DOHH2 (cell line): Measurements from ENCODE around the gene ACO1.

Experiments used
- H3F3A ChIP-seq: fragments of 200-600 bp; sonication (generic), shearing (Covaris generic); 2 replicates; pipeline ENCODE4 v1.6.0; 2016; ENCODE audit warnings: antibody characterized with exemption, mild to moderate bottlenecking; ENCODE audit not compliant: control insufficient read depth, insufficient read depth
- H3K27ac ChIP-seq: fragments of 200-600 bp; sonication (generic); 2 replicates; pipeline ENCODE4 v1.5.1; 2014; ENCODE audit warnings: low read depth, mild to moderate bottlenecking, low read length, moderate library complexity
- H3K27me3 ChIP-seq: fragments of 200-600 bp; sonication (generic); 2 replicates; pipeline ENCODE4 v1.6.1; 2014; ENCODE audit warnings: mild to moderate bottlenecking, low read length, mixed read lengths; ENCODE audit not compliant: control insufficient read depth
- H3K36me3 ChIP-seq: fragments of 200-600 bp; sonication (generic); 2 replicates; pipeline ENCODE4 v1.6.1; 2014; ENCODE audit warnings: mild to moderate bottlenecking, low read length, moderate library complexity, mixed read lengths; ENCODE audit not compliant: control insufficient read depth
- H3K4me1 ChIP-seq: fragments of 200-600 bp; sonication (generic); 2 replicates; pipeline ENCODE4 v1.6.1; 2014; ENCODE audit warnings: mild to moderate bottlenecking, low read length, mixed read lengths; ENCODE audit not compliant: control insufficient read depth
- H3K4me2 ChIP-seq: fragments of 200-600 bp; sonication (generic); 2 replicates; pipeline ENCODE4 v1.6.0; 2014; ENCODE audit warnings: mild to moderate bottlenecking, low read length, moderate library complexity
- H3K4me3 ChIP-seq: fragments of 200-600 bp; sonication (generic); 2 replicates; pipeline ENCODE4 v1.5.1; 2014; ENCODE audit warnings: mild to moderate bottlenecking, low read length, mixed read lengths
- H3K79me2 ChIP-seq: fragments of 200-600 bp; sonication (generic); 2 replicates; pipeline ENCODE4 v1.6.1; 2014; ENCODE audit warnings: mild to moderate bottlenecking, low read length, mixed read lengths; ENCODE audit not compliant: control insufficient read depth
- H3K9me2 ChIP-seq: fragments of 200-600 bp; sonication (generic); replicated peaks from 2 replicates; pipeline ENCODE4 v1.6.1; 2014; ENCODE audit warnings: mild to moderate bottlenecking, low read length, mixed read lengths; ENCODE audit not compliant: control insufficient read depth
- H3K9me3 ChIP-seq: fragments of 200-600 bp; sonication (generic); 2 replicates; pipeline ENCODE4 v1.6.1; 2014; ENCODE audit warnings: antibody characterized with exemption, low read length, mixed read lengths; ENCODE audit not compliant: control insufficient read depth, insufficient read depth
- H4K20me1 ChIP-seq: fragments of 200-600 bp; sonication (generic); 2 replicates; pipeline ENCODE4 v1.6.0; 2014; ENCODE audit warnings: low read depth, mild to moderate bottlenecking, antibody characterized with exemption, low read length, moderate library complexity; ENCODE audit not compliant: control insufficient read depth, insufficient read depth
- EZH2phosphoT487 ChIP-seq: fragments of 200-600 bp; sonication (generic); IDR thresholded peaks from 2 replicates; pipeline ENCODE4 v1.6.1; 2017; ENCODE audit warnings: borderline replicate concordance, mild to moderate bottlenecking, antibody characterized with exemption, low read length, moderate library complexity, mixed read lengths
- TF ChIP-seq, protein P1 (sequence below): fragments of 200-600 bp; sonication (generic); IDR thresholded peaks from one replicate; pipeline ENCODE4 v1.5.1; 2014; ENCODE audit warnings: antibody characterized with exemption, mild to moderate bottlenecking, low read depth, low read length; ENCODE audit not compliant: poor library complexity, severe bottlenecking

ACO1 gene

DNA sequence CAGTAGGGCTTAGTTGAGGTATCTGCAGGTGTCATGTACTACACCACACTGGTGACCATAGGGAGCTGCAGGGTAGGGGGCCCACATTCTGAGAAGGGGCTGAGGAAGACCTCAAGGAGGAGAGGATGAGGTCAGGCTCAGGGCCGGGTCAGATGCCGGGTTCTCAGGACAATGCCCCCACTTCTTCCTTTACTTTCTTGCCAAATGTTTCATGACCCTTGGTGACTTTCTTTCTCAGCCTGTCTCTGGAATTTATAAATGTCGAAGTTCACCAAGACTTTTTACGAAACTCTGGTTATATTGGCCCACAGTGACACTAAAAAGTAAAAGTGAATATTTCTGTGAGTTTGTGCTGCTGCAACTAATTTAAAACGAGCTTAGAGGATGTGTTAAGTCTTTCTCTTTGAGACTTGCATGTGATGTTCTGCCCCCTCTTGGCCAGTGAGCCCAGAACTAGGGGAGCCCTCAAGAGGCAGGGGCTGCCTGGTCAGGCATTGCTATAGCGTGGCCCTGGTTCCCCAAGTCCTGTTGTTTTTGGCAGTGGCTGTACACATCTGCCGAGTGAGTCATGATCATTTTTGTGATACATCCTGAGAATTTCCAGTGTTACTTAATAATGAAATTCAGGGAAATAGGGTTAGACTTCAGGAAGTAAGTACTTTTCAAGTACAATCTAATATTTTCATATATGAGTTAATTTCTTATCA lies 11.2 kb downstream of the ACO1 start:
- H3K4me2 ChIP-seq = no peak overlapping the region
- H3F3A ChIP-seq = no peaks in the 10 kb centered on the region
- no peaks in the 10 kb centered on the region for H3K36me3 ChIP-seq
- no peaks in the 10 kb centered on the region for H3K9me2 ChIP-seq
- no peaks in the 10 kb centered on the region for H3K79me2 ChIP-seq
- no peaks in the 10 kb centered on the region for H3K9me3 ChIP-seq
- no peaks in the 10 kb centered on the region for H4K20me1 ChIP-seq
- no peaks in the 10 kb centered on the region for H3K4me1 ChIP-seq
- H3K27ac ChIP-seq = no peak overlapping the region
- H3K4me3 ChIP-seq = no peak overlapping the region
- TF ChIP-seq, protein P1, sequence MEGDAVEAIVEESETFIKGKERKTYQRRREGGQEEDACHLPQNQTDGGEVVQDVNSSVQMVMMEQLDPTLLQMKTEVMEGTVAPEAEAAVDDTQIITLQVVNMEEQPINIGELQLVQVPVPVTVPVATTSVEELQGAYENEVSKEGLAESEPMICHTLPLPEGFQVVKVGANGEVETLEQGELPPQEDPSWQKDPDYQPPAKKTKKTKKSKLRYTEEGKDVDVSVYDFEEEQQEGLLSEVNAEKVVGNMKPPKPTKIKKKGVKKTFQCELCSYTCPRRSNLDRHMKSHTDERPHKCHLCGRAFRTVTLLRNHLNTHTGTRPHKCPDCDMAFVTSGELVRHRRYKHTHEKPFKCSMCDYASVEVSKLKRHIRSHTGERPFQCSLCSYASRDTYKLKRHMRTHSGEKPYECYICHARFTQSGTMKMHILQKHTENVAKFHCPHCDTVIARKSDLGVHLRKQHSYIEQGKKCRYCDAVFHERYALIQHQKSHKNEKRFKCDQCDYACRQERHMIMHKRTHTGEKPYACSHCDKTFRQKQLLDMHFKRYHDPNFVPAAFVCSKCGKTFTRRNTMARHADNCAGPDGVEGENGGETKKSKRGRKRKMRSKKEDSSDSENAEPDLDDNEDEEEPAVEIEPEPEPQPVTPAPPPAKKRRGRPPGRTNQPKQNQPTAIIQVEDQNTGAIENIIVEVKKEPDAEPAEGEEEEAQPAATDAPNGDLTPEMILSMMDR = no peak
- no peak for TF ChIP-seq EZH2phosphoT487
- 0 out of 2 replicates have a peak, but pooled peaks cover 3% of the 10 kb centered on the region for H3K27me3 ChIP-seq

DNA sequence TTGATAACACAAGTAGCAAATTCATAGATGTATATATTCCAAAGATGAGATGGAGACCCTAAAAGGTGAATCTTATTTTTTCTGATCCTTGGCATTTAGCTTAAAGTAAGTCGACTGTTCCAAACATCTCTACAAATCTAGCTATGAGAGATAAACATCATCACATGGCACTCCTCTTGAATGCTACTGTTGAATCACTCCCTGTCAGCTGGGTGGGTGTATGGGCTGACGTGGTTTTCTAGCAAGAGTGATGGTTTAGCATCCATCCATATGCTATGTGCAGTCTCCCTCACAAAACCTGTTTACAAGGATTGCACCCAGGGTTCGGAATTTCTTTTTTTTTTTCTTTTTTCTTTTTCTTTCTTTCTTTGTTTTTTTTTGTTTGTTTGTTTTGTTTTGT lies 13.8 kb downstream of the ACO1 start:
- no peak overlapping the region for H3K4me3 ChIP-seq
- H4K20me1 ChIP-seq = no peaks in the 10 kb centered on the region
- no peaks in the 10 kb centered on the region for H3F3A ChIP-seq
- H3K79me2 ChIP-seq = no peaks in the 10 kb centered on the region
- H3K4me1 ChIP-seq = no peaks in the 10 kb centered on the region
- no peak overlapping the region for H3K4me2 ChIP-seq
- TF ChIP-seq, protein P1 = no peak
- no peak for TF ChIP-seq EZH2phosphoT487
- no peaks in the 10 kb centered on the region for H3K9me2 ChIP-seq
- H3K27me3 ChIP-seq = 0 out of 2 replicates have a peak, but pooled peaks cover 3% of the 10 kb centered on the region
- H3K36me3 ChIP-seq = no peaks in the 10 kb centered on the region
- no peak overlapping the region for H3K27ac ChIP-seq
- no peaks in the 10 kb centered on the region for H3K9me3 ChIP-seq

DNA sequence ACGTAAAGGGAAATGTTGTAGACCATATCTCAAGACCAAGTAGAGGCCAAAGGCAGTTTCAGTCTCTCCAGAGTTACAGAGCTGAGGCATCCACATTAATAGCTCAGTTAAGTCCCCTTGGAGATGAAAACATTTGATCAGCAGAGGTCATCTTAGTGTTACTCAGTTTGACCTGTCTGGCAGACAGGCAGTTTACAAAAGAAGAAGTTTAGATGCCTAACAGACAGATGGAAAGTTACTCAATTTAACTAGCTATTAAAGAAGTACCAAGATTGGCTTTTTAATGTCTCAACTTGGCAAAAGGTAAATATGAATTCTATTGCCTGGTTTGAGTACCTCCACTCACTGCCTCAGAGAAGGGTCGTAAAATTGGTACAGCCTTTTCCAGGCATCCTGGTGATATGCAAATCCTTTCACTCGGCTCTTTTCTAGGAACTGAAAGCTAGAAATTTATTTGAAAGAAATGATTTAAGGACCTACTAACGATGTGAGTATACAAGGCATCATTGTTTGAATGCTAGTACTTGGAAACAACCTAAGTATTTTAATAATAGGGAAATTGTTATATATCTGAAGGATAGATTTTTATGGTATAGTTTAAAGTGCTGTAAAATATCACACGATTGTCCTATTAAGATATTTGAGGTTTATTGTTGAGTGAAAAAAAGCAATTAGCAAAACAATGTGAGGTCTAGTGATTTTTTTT lies 14.8 kb downstream of the ACO1 start:
- Histone ChIP-seq H3K27ac (no peak overlapping the region), H3K4me1 (no peaks in the 10 kb centered on the region), H3F3A (no peaks in the 10 kb centered on the region), H3K4me2 (no peak overlapping the region), H3K9me3 (no peaks in the 10 kb centered on the region), H3K27me3 (0 out of 2 replicates have a peak, but pooled peaks cover 3% of the 10 kb centered on the region), H3K9me2 (no peaks in the 10 kb centered on the region), H3K4me3 (no peak overlapping the region), H3K79me2 (no peaks in the 10 kb centered on the region), H3K36me3 (no peaks in the 10 kb centered on the region), H4K20me1 (no peaks in the 10 kb centered on the region)
- no peak for TF ChIP-seq EZH2phosphoT487
- TF ChIP-seq, protein P1 = no peak
